Hepatocyte (in vitro differentiated cells): ENCODE data around the gene PHYKPL. TPM values are rescaled to one million over a fixed set of nuclear protein-coding genes. Genes with fewer than 3 reads are reported as not detected.
A peak's percentile ranks its signal among the peaks of the same experiment; 100 is the strongest.
"Not testable (repeated sequence)": the region's sequence is repeated elsewhere in the genome, so short reads cannot be mapped to it uniquely, and the experiment has no call there.

Experiments used
- DNase-seq: peaks from one replicate; pipeline ENCODE4 v3.0.0-alpha.2; 2016; ENCODE audit warnings: low spot score
- H2AFZ ChIP-seq: fragments of 200-600 bp; sonication (generic); 2 replicates; pipeline ENCODE4 v1.6.0; 2016; ENCODE audit warnings: antibody characterized with exemption, mild to moderate bottlenecking
- H3K27ac ChIP-seq: fragments of 200-600 bp; sonication (generic); 2 replicates; pipeline ENCODE4 v1.5.1; 2016; ENCODE audit warnings: mild to moderate bottlenecking
- H3K27me3 ChIP-seq: fragments of 200-600 bp; sonication (generic); 2 replicates; pipeline ENCODE4 v1.6.1; 2016
- H3K36me3 ChIP-seq: fragments of 200-600 bp; sonication (generic); replicated peaks from 2 replicates; pipeline ENCODE4 v1.5.1; 2016; ENCODE audit warnings: low read depth; ENCODE audit not compliant: insufficient read depth
- H3K4me1 ChIP-seq: fragments of 200-600 bp; sonication (generic); 2 replicates; pipeline ENCODE4 v1.5.1; 2016; ENCODE audit warnings: mild to moderate bottlenecking, moderate library complexity; ENCODE audit not compliant: insufficient read depth
- H3K4me2 ChIP-seq: fragments of 200-600 bp; sonication (generic); 2 replicates; pipeline ENCODE4 v1.6.0; 2016
- H3K4me3 ChIP-seq: fragments of 200-600 bp; sonication (generic); 2 replicates; pipeline ENCODE4 v1.5.1; 2016; ENCODE audit warnings: mild to moderate bottlenecking
- H3K79me2 ChIP-seq: fragments of 200-600 bp; sonication (generic); 2 replicates; pipeline ENCODE4 v1.6.0; 2017; ENCODE audit warnings: mild to moderate bottlenecking
- H3K9me2 ChIP-seq: fragments of 200-600 bp; sonication (generic); replicated peaks from 2 replicates; pipeline ENCODE4 v1.6.0; 2017; ENCODE audit warnings: mild to moderate bottlenecking; ENCODE audit not compliant: insufficient read depth
- H3K9me3 ChIP-seq: fragments of 200-600 bp; sonication (generic); 2 replicates; pipeline ENCODE4 v1.5.1; 2016; ENCODE audit warnings: low read depth, mild to moderate bottlenecking
- H4K20me1 ChIP-seq: fragments of 200-600 bp; sonication (generic); 2 replicates; pipeline ENCODE4 v1.6.0; 2016; ENCODE audit warnings: mild to moderate bottlenecking; ENCODE audit not compliant: insufficient read depth, poor library complexity, severe bottlenecking
- EZH2 ChIP-seq: fragments of 200-600 bp; sonication (generic); IDR thresholded peaks from 2 replicates; pipeline ENCODE4 v1.6.1; 2016; ENCODE audit warnings: antibody characterized with exemption, mild to moderate bottlenecking, borderline replicate concordance
- EZH2phosphoT487 ChIP-seq: fragments of 200-600 bp; sonication (generic); IDR thresholded peaks from one replicate; pipeline ENCODE4 v1.6.1; 2018; ENCODE audit warnings: antibody characterized with exemption, mild to moderate bottlenecking, low read depth, moderate library complexity; ENCODE audit not compliant: unreplicated experiment, severe bottlenecking
- WGBS: methylation state at CpG from one replicate; pipeline ENCODE4 v1.1.6; 2016; ENCODE audit warnings: low lambda C conversion rate; ENCODE audit errors: missing lambda C conversion rate; 5-methylcytosine and 5-hydroxymethylcytosine counted together
- polyA plus RNA-seq: library from polyadenylated mRNA; unstranded; fragments of >200 nt; fragmentation: Nextera tagmentation; extraction: Ambion mirVana; gene quantifications from 2 replicates; pipeline ENCODE4 v1.2.1, GENCODE V29; 2016
- total RNA-seq: library from RNA; depleted of rRNA; stranded (reverse); fragments of >200 nt; gene quantifications from 2 replicates; pipeline ENCODE4 v1.2.3, GENCODE V29; 2014
- TF ChIP-seq, protein P1 (sequence below): fragments of 200-600 bp; sonication (generic); IDR thresholded peaks from 2 replicates; pipeline ENCODE4 v1.5.1; 2016; ENCODE audit warnings: antibody characterized with exemption, mild to moderate bottlenecking; ENCODE audit not compliant: poor library complexity

PHYKPL gene
- total and polyA plus RNA-seq, 2 experiments from 2014 or later = 40.3 to 60.0 TPM

DNA sequence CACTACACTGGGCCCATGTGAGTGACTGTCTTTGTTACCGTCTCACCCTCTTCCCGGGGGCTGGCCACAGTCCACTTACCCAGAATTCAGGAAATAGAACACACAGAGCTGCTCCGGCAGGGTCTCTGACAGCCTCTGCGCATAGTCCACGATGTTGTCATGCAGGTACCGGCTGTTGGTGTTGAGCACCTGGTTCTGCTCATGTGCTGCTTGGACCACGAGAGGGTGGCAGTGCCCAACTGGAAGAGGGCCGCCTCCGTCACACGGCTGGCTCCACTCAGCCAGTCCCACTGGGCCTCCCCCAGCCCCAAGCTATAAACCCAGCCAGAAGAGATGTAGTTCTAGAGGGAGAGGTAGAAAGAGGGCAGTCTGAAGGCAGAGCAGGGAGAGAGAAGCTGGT, 2.7 kb downstream of the PHYKPL start:
- Histone ChIP-seq H3K9me3 (no peaks in the 10 kb centered on the region), H3K36me3 (peaks cover 3% of the 10 kb centered on the region), H3K4me2 (peak overlapping the region; percentile 100), H4K20me1 (peaks cover 15% of the 10 kb centered on the region), H2AFZ (no peak overlapping the region), H3K27ac (peak overlapping the region; percentile 9), H3K27me3 (no peaks in the 10 kb centered on the region), H3K79me2 (peaks cover 43% of the 10 kb centered on the region), H3K9me2 (no peaks in the 10 kb centered on the region), H3K4me3 (no peak overlapping the region), H3K4me1 (peaks cover 30% of the 10 kb centered on the region)
- WGBS = 96% methylated on average over 10 of the region's 10 CpGs
- DNase-seq = no peak
- TF ChIP-seq, protein P1, sequence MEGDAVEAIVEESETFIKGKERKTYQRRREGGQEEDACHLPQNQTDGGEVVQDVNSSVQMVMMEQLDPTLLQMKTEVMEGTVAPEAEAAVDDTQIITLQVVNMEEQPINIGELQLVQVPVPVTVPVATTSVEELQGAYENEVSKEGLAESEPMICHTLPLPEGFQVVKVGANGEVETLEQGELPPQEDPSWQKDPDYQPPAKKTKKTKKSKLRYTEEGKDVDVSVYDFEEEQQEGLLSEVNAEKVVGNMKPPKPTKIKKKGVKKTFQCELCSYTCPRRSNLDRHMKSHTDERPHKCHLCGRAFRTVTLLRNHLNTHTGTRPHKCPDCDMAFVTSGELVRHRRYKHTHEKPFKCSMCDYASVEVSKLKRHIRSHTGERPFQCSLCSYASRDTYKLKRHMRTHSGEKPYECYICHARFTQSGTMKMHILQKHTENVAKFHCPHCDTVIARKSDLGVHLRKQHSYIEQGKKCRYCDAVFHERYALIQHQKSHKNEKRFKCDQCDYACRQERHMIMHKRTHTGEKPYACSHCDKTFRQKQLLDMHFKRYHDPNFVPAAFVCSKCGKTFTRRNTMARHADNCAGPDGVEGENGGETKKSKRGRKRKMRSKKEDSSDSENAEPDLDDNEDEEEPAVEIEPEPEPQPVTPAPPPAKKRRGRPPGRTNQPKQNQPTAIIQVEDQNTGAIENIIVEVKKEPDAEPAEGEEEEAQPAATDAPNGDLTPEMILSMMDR = no peak

DNA sequence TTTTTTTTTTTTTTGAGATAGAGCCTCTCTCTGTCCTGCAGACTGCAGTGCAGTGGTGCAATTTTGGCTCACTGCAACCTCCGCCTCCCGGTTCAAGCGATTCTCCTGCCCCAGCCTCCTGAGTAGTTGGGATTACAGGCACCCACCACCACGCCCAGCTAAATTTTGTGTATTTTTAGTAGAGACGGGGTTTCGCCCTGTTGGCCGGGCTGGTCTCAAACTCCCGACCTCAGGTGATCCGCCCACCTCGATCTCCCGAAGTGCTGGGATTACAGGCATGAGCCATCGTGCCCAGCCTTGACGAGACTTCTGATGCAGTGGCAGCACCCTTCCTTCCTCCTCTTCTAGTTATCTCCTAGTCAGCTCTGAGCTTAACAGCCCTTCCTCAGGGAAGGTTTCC, 3.5 kb downstream of the PHYKPL start:
- H3K4me2 ChIP-seq, H2AFZ ChIP-seq, H3K9me3 ChIP-seq, H3K4me3 ChIP-seq, H3K9me2 ChIP-seq, H3K27me3 ChIP-seq, H3K36me3 ChIP-seq, H3K27ac ChIP-seq, DNase-seq: not testable (repeated sequence)
- H3K79me2 ChIP-seq = peaks cover 43% of the 10 kb centered on the region
- H3K4me1 ChIP-seq = peaks cover 30% of the 10 kb centered on the region
- WGBS = 100% methylated on average over 13 of the region's 13 CpGs
- H4K20me1 ChIP-seq = peaks cover 15% of the 10 kb centered on the region

DNA sequence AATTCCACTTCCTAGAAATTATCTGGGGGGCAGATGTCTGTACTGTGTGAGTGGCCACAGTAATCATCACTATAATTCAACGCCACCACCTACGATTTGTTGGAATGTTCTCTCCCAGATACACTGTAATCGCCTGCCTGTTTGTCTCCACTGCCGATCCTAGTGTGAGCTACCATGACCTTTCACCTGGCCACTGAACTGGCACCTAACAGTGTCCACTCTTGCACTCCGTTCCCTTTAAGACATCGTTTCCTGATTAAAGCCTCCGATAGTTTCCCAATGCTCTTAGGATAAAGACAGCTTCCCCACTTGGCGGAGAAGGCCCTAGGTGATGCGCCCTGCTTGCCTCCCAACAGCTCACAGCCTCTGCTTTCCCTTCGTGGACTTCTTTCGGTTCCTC, 4.0 kb downstream of the PHYKPL start:
- H3K9me3 ChIP-seq = no peaks in the 10 kb centered on the region
- no peaks in the 10 kb centered on the region for H3K27me3 ChIP-seq
- peak overlapping the region; percentile 87 for H3K27ac ChIP-seq
- peaks cover 30% of the 10 kb centered on the region for H3K4me1 ChIP-seq
- H3K79me2 ChIP-seq = peaks cover 43% of the 10 kb centered on the region
- H4K20me1 ChIP-seq = peaks cover 15% of the 10 kb centered on the region
- H3K4me3 ChIP-seq = no peak overlapping the region
- no peak overlapping the region for H2AFZ ChIP-seq
- no peak for DNase-seq
- WGBS = 97% methylated on average over 11 of the region's 11 CpGs
- no peak overlapping the region for H3K4me2 ChIP-seq
- no peaks in the 10 kb centered on the region for H3K9me2 ChIP-seq
- TF ChIP-seq, protein P1 = no peak
- TF ChIP-seq EZH2phosphoT487 = no peak
- TF ChIP-seq EZH2 = no peak
- peaks cover 3% of the 10 kb centered on the region for H3K36me3 ChIP-seq

DNA sequence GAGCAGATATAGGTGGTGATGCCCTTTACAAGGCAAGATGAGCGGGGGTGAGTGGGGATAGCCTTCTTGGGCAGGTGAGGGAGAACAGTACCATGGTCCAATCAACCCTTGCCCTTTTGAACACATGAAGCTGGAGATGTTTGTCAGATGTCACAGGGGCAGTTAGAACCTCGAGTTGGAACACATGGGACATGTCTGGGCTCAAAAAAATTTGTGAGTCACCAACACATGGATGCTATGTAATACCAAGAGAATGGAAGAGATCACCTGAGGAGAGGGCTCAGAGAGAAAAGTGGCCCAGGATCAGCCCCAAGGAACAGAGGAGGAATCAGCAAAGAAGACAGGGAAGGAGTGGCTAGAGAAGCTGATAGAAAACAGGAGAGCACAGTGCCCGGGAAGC, 4.7 kb downstream of the PHYKPL start:
- Histone ChIP-seq H3K79me2 (peaks cover 43% of the 10 kb centered on the region), H3K27me3 (no peaks in the 10 kb centered on the region), H3K36me3 (peaks cover 3% of the 10 kb centered on the region), H3K9me2 (no peaks in the 10 kb centered on the region), H3K4me1 (peaks cover 28% of the 10 kb centered on the region), H3K9me3 (no peaks in the 10 kb centered on the region), H3K27ac (peak overlapping the region; percentile 87), H3K4me2 (no peak overlapping the region), H4K20me1 (peaks cover 15% of the 10 kb centered on the region), H2AFZ (no peak overlapping the region), H3K4me3 (no peak overlapping the region)
- TF ChIP-seq EZH2phosphoT487 = no peak
- TF ChIP-seq, protein P1 = no peak
- TF ChIP-seq EZH2 = no peak
- no peak for DNase-seq
- 96% methylated on average over 3 of the region's 3 CpGs for WGBS
